Raji (cell line): ENCODE data around the gene AFF1.

Source experiments
- POLR2A ChIP-seq: IDR thresholded peaks from 2 replicates; pipeline ENCODE4 v1.6.1; 2011; ENCODE audit warnings: low read depth, low read length, control low read depth; ENCODE audit not compliant: insufficient read depth

Gene AFF1

GRCh38 chr4:87165892-87166291 is 231.1 kb downstream of the AFF1 start:
- TF ChIP-seq POLR2A = no peak

GRCh38 chr4:87166296-87166854 is 231.6 kb downstream of the AFF1 start:
- no peak for TF ChIP-seq POLR2A

- TF ChIP-seq POLR2A = no peak
Observed at GRCh38 chr4:87171944-87172343, 237.1 kb downstream of the AFF1 start.

DNA sequence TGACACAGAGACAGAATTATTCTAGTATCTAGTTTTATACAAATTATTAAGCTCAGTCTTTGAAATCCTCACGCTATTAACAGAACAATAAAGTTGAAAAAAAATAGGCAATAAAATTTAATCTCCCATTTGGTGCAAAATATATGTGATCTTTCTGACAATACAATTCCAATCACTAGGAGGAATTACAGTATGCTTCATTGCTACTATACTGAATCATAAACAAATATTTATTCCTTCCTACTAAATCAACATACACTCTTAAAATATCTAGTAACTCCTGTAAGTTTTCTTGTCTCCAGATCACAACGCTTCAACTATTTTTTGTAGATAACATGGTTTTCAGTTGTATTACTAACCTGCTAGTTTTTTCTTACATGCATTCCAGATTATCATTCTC is 239.9 kb downstream of the AFF1 start:
- TF ChIP-seq POLR2A = no peak

DNA sequence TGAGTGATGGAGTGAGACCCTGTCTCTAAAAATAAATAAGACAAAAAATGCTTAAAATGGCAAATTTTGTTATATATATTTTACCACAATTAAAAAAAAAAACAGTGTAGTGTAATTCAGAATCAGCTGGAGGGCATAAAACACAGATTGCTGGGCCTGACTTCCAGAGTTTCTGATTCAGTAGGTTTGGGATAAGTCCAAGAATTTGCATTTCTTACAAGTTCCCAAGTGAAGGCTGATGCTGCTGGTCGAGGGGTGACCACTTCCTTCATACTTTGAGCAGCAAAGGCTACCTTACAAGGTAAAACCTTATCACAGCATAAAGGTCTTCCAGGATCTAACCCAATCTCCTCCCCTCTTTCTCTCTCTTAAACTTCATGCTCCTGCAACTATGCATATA is 244.9 kb downstream of the AFF1 start:
- no peak for TF ChIP-seq POLR2A

DNA sequence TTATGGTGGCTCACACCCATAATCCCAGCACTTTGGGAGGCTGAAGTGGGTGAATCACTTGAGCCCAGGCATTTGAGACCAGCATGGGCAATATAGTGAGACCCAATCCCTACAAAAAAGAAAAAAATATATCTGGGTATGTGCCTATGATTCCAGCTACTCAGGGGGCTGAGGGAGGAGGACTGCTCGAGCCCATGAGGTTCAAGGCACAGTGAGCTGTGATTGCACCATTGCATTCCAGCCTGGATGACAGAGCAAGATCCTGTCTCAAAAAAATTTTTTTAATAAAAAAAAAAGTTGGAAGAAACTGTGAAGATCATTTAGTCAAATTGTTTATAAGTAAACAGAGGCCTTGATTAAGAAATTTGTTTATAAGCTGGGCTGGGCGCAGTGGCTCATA is 246.0 kb downstream of the AFF1 start:
- TF ChIP-seq POLR2A = no peak

GRCh38 chr4:87185146-87185870 is 250.5 kb downstream of the AFF1 start:
- no peak for TF ChIP-seq POLR2A

- TF ChIP-seq POLR2A = no peak
Observed at GRCh38 chr4:87188048-87188447, 253.2 kb downstream of the AFF1 start.

- TF ChIP-seq POLR2A = no peak
Observed at GRCh38 chr4:87188932-87189331, 254.1 kb downstream of the AFF1 start.
